COLO668 (cell line): ENCODE data around the gene LLGL1.
A peak's percentile ranks its signal among the peaks of the same experiment; 100 is the strongest.
"Not testable (repeated sequence)": the region's sequence is repeated elsewhere in the genome, so short reads cannot be mapped to it uniquely, and the experiment has no call there.

ENCODE experiments used
- DNase-seq: peaks from one replicate; lab custom pipeline; 2025; ENCODE audit not compliant: unreplicated experiment; lab: John Stamatoyannopoulos, UW

The LLGL1 gene

GRCh38 chr17:18194394-18194793 is 31.0 kb upstream of the LLGL1 start:
- no peak for DNase-seq

GRCh38 chr17:18194804-18195203 is 30.6 kb upstream of the LLGL1 start:
- no peak for DNase-seq

GRCh38 chr17:18195246-18195645 is 30.2 kb upstream of the LLGL1 start:
- no peak for DNase-seq

- no peak for DNase-seq
These were observed 27.8 kb upstream of the LLGL1 start for GRCh38 chr17:18197535-18198194.

GRCh38 chr17:18198530-18198929 is 26.9 kb upstream of the LLGL1 start:
- no peak for DNase-seq

- no peak for DNase-seq
These were observed 24.3 kb upstream of the LLGL1 start for GRCh38 chr17:18201108-18201507.

GRCh38 chr17:18203308-18203707 is 22.1 kb upstream of the LLGL1 start:
- no peak for DNase-seq

- DNase-seq, result no peak
These were observed 19.6 kb upstream of the LLGL1 start for GRCh38 chr17:18205861-18206260.

GRCh38 chr17:18206962-18207361 is 18.5 kb upstream of the LLGL1 start:
- DNase-seq, result no peak

GRCh38 chr17:18208092-18208491 is 17.3 kb upstream of the LLGL1 start:
- DNase-seq, result no peak

- DNase-seq, result no peak
These were observed 11.7 kb upstream of the LLGL1 start for GRCh38 chr17:18213666-18214270.

GRCh38 chr17:18216906-18217305 is 8.5 kb upstream of the LLGL1 start:
- DNase-seq, result not testable (repeated sequence)

GRCh38 chr17:18217412-18218015 is 7.9 kb upstream of the LLGL1 start:
- DNase-seq, result peak; percentile 50

- DNase-seq, result no peak
These were observed 6.5 kb upstream of the LLGL1 start for GRCh38 chr17:18218756-18219415.

GRCh38 chr17:18224053-18224386 is 1.4 kb upstream of the LLGL1 start:
- no peak for DNase-seq

- DNase-seq, result no peak
These were observed 881 bp upstream of the LLGL1 start for GRCh38 chr17:18224387-18225120.

- DNase-seq, result no peak
These were observed 328 bp downstream of the LLGL1 start for GRCh38 chr17:18225642-18226283.

- no peak for DNase-seq
These were observed 980 bp downstream of the LLGL1 start for GRCh38 chr17:18226284-18226945.

- DNase-seq, result no peak
These were observed 2.2 kb downstream of the LLGL1 start for GRCh38 chr17:18227635-18228034.

GRCh38 chr17:18228176-18228682 is 2.8 kb downstream of the LLGL1 start:
- DNase-seq, result no peak
